SK-N-SH (cell line): Measurements from ENCODE around the gene HHLA2. TPM values are rescaled to one million over a fixed set of nuclear protein-coding genes. Genes with fewer than 3 reads are reported as not detected.

Experiments
- CTCF ChIA-PET: fragments of 300-600, 350-600 bp; formaldehyde crosslinking; extraction: SDS; loops from one replicate; lab custom pipeline; 2021; lab: Yijun Ruan, JAX
- POLR2A ChIA-PET: fragments of 350-600 bp; sonication (Branson Sonifier 250); formaldehyde crosslinking; extraction: SDS; loops from one replicate; lab custom pipeline; 2020; ENCODE audit warnings: antibody characterized with exemption, inconsistent platforms; lab: Yijun Ruan, JAX
- DNase-seq: peaks from one replicate; pipeline ENCODE4 v3.0.0; 2012
- H2AFZ ChIP-seq: fragments of 200-600 bp; sonication (generic); 2 replicates; pipeline ENCODE4 v1.8.1; 2016; ENCODE audit warnings: antibody characterized with exemption, mild to moderate bottlenecking, low read depth
- H3F3A ChIP-seq: fragments of 200-600 bp; sonication (generic); replicated peaks from 2 replicates; pipeline ENCODE3; 2016; ENCODE audit warnings: antibody characterized with exemption, mild to moderate bottlenecking; ENCODE audit not compliant: insufficient read depth
- H3K27ac ChIP-seq, 2 experiments: fragments of 200-500 bp in 1 of 2; fragments of 200-600 bp in 1 of 2; sonication (Bioruptor generic) in 1 of 2; sonication (generic), shearing (Covaris generic) in 1 of 2; 2 replicates each; pipeline versions ENCODE4 v1.5.1 to v1.6.1; 2014 to 2016; ENCODE audit warnings: low read depth in 2 of 2, inconsistent platforms in 1 of 2, low read length in 1 of 2, mild to moderate bottlenecking in 1 of 2, mixed read lengths in 1 of 2
- H3K27me3 ChIP-seq: fragments of 200-600 bp; sonication (generic), shearing (Covaris generic); 2 replicates; pipeline ENCODE4 v1.6.1; 2016; ENCODE audit warnings: mixed run types; ENCODE audit not compliant: insufficient read depth
- H3K36me3 ChIP-seq, 2 experiments: fragments of 200-500 bp in 1 of 2; fragments of 200-600 bp in 1 of 2; sonication (Bioruptor generic) in 1 of 2; sonication (generic) in 1 of 2; replicated peaks in 1 of 2; 2 replicates each; pipeline versions ENCODE3 to v1.5.1; 2014 to 2016; ENCODE audit warnings: low read length in 1 of 2, mild to moderate bottlenecking in 1 of 2; ENCODE audit not compliant: insufficient read depth in 2 of 2, control insufficient read depth in 1 of 2
- H3K4me1 ChIP-seq, 2 experiments: fragments of 200-500 bp in 1 of 2; fragments of 200-600 bp in 1 of 2; sonication (Bioruptor generic) in 1 of 2; sonication (generic), shearing (Covaris generic) in 1 of 2; 2 replicates each; pipeline versions ENCODE4 v1.5.1 to v1.6.1; 2014 to 2016; ENCODE audit warnings: low read depth in 1 of 2, low read length in 1 of 2, mixed run types in 1 of 2; ENCODE audit not compliant: insufficient read depth in 2 of 2, control insufficient read depth in 1 of 2
- H3K4me2 ChIP-seq: fragments of 200-600 bp; sonication (generic), shearing (Covaris generic); 2 replicates; pipeline ENCODE4 v1.6.1; 2017; ENCODE audit warnings: mixed run types
- H3K4me3 ChIP-seq, 2 experiments: fragments of 200-500 bp in 1 of 2; fragments of 200-600 bp in 1 of 2; sonication (Bioruptor generic) in 1 of 2; sonication (generic), shearing (Covaris generic) in 1 of 2; 2 replicates each; pipeline versions ENCODE4 v1.5.1 to v1.8.1; 2014 to 2016; ENCODE audit warnings: low read depth in 2 of 2, inconsistent platforms in 1 of 2, low read length in 1 of 2, mild to moderate bottlenecking in 1 of 2, mixed read lengths in 1 of 2, moderate library complexity in 1 of 2
- H3K79me2 ChIP-seq: fragments of 200-600 bp; sonication (generic); 2 replicates; pipeline ENCODE4 v1.8.1; 2017; ENCODE audit warnings: mild to moderate bottlenecking; ENCODE audit not compliant: insufficient read depth
- H3K9ac ChIP-seq: fragments of 200-600 bp; sonication (generic); 2 replicates; pipeline ENCODE4 v1.6.1; 2017; ENCODE audit warnings: mixed run types
- H3K9me2 ChIP-seq: fragments of 200-600 bp; sonication (generic); 2 replicates; pipeline ENCODE4 v1.6.1; 2017; ENCODE audit warnings: mixed run types
- H3K9me3 ChIP-seq: fragments of 200-600 bp; sonication (generic); 2 replicates; pipeline ENCODE4 v1.6.1; 2017; ENCODE audit warnings: mixed run types, mild to moderate bottlenecking, moderate library complexity
- H4K20me1 ChIP-seq: fragments of 200-600 bp; sonication (generic); 2 replicates; pipeline ENCODE4 v1.6.1; 2017; ENCODE audit warnings: mild to moderate bottlenecking, mixed run types; ENCODE audit not compliant: insufficient read depth
- EP300 ChIP-seq, 2 experiments: IDR thresholded peaks; 2 replicates each; pipeline versions ENCODE4 v1.4.0 to v1.6.1; 2012; ENCODE audit warnings: borderline replicate concordance in 1 of 2, low read depth in 1 of 2, low read length in 1 of 2
- GABPA ChIP-seq: IDR thresholded peaks from 2 replicates; pipeline ENCODE4 v1.4.0; 2012; ENCODE audit warnings: low read depth, mild to moderate bottlenecking
- IRF3 ChIP-seq: fragments of 150-350 bp; IDR thresholded peaks from 2 replicates; pipeline ENCODE4 v1.6.1; 2016; ENCODE audit warnings: mild to moderate bottlenecking, low read depth, low read length
- JUND ChIP-seq: IDR thresholded peaks from 2 replicates; pipeline ENCODE4 v1.4.0; 2012
- MEF2A ChIP-seq: IDR thresholded peaks from 2 replicates; pipeline ENCODE4 v1.4.0; 2012; ENCODE audit warnings: low read depth, borderline replicate concordance
- NFIC ChIP-seq: IDR thresholded peaks from 2 replicates; pipeline ENCODE4 v1.4.0; 2012; ENCODE audit warnings: borderline replicate concordance
- NRF1 ChIP-seq: IDR thresholded peaks from 2 replicates; pipeline ENCODE4 v1.6.1; 2012; ENCODE audit warnings: low read depth, mild to moderate bottlenecking, low read length
- POLR2AphosphoS5 ChIP-seq: IDR thresholded peaks from 2 replicates; pipeline ENCODE4 v1.6.1; 2012; ENCODE audit warnings: low read depth, low read length
- RAD21 ChIP-seq: IDR thresholded peaks from 2 replicates; pipeline ENCODE4 v1.6.1; 2012; ENCODE audit warnings: mild to moderate bottlenecking, low read length
- RXRA ChIP-seq: IDR thresholded peaks from 2 replicates; pipeline ENCODE4 v1.4.0; 2012; ENCODE audit warnings: low read depth, mild to moderate bottlenecking, borderline replicate concordance
- SIN3A ChIP-seq: IDR thresholded peaks from 2 replicates; pipeline ENCODE4 v1.6.1; 2012; ENCODE audit warnings: low read depth, mild to moderate bottlenecking, low read length, moderate library complexity, borderline replicate concordance
- SMC3 ChIP-seq: IDR thresholded peaks from 2 replicates; pipeline ENCODE4 v1.6.1; 2012; ENCODE audit warnings: low read depth, low read length, improper control_type of control experiment
- TAF1 ChIP-seq: IDR thresholded peaks from 2 replicates; pipeline ENCODE4 v1.6.1; 2012; ENCODE audit warnings: low read depth, mild to moderate bottlenecking, low read length, moderate library complexity, borderline replicate concordance
- TCF12 ChIP-seq: IDR thresholded peaks from 2 replicates; pipeline ENCODE4 v1.4.0; 2012
- TEAD4 ChIP-seq: IDR thresholded peaks from 2 replicates; pipeline ENCODE4 v1.4.0; 2012; ENCODE audit warnings: mild to moderate bottlenecking, borderline replicate concordance; ENCODE audit not compliant: insufficient read depth
- YY1 ChIP-seq: IDR thresholded peaks from 2 replicates; pipeline ENCODE4 v1.4.0; 2012; ENCODE audit warnings: low read depth, mild to moderate bottlenecking
- WGBS: methylation state at CpG from one replicate; pipeline ENCODE4 v1.1.6; 2017; ENCODE audit warnings: low lambda C conversion rate; 5-methylcytosine and 5-hydroxymethylcytosine counted together
- polyA plus RNA-seq, 3 experiments: library from polyadenylated mRNA; depleted of rRNA; stranded (reverse); fragments of >200 nt; gene quantifications; 2 replicates each; pipeline ENCODE4 v1.2.3, GENCODE V29; 2012
- TF ChIP-seq, protein P1 (sequence below): IDR thresholded peaks from 2 replicates; pipeline ENCODE4 v1.6.1; 2012; ENCODE audit warnings: mild to moderate bottlenecking, low read depth, low read length, moderate library complexity
- TF ChIP-seq, protein P2 (sequence below): fragments of 200-600 bp; sonication (generic); IDR thresholded peaks from 2 replicates; pipeline ENCODE4 v1.6.1; 2017; ENCODE audit warnings: antibody characterized with exemption, mild to moderate bottlenecking, moderate library complexity

Gene HHLA2
- polyA plus RNA-seq, 1 of the 3 experiments (the other 2 are of a cell fraction) = not detected

- no peak overlapping the region for H3K9ac ChIP-seq
- peaks cover 11% of the 10 kb centered on the region for H3F3A ChIP-seq
- no peaks in the 10 kb centered on the region for H3K9me2 ChIP-seq
- peak overlapping the region; percentile 34; the same call in 1 of the 2 replicates for H2AFZ ChIP-seq
- no peak for TF ChIP-seq JUND
- no peak for TF ChIP-seq MEF2A
- no peak for TF ChIP-seq IRF3
- no peak for TF ChIP-seq RAD21
- TF ChIP-seq POLR2AphosphoS5 = no peak
- no peak for TF ChIP-seq TEAD4
- TF ChIP-seq TCF12 = no peak
- no peak for TF ChIP-seq GABPA
- TF ChIP-seq SMC3 = no peak
- no peak for TF ChIP-seq TAF1
- TF ChIP-seq, protein P1, sequence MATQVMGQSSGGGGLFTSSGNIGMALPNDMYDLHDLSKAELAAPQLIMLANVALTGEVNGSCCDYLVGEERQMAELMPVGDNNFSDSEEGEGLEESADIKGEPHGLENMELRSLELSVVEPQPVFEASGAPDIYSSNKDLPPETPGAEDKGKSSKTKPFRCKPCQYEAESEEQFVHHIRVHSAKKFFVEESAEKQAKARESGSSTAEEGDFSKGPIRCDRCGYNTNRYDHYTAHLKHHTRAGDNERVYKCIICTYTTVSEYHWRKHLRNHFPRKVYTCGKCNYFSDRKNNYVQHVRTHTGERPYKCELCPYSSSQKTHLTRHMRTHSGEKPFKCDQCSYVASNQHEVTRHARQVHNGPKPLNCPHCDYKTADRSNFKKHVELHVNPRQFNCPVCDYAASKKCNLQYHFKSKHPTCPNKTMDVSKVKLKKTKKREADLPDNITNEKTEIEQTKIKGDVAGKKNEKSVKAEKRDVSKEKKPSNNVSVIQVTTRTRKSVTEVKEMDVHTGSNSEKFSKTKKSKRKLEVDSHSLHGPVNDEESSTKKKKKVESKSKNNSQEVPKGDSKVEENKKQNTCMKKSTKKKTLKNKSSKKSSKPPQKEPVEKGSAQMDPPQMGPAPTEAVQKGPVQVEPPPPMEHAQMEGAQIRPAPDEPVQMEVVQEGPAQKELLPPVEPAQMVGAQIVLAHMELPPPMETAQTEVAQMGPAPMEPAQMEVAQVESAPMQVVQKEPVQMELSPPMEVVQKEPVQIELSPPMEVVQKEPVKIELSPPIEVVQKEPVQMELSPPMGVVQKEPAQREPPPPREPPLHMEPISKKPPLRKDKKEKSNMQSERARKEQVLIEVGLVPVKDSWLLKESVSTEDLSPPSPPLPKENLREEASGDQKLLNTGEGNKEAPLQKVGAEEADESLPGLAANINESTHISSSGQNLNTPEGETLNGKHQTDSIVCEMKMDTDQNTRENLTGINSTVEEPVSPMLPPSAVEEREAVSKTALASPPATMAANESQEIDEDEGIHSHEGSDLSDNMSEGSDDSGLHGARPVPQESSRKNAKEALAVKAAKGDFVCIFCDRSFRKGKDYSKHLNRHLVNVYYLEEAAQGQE = no peak
- no peak for TF ChIP-seq SIN3A
- TF ChIP-seq, protein P2, sequence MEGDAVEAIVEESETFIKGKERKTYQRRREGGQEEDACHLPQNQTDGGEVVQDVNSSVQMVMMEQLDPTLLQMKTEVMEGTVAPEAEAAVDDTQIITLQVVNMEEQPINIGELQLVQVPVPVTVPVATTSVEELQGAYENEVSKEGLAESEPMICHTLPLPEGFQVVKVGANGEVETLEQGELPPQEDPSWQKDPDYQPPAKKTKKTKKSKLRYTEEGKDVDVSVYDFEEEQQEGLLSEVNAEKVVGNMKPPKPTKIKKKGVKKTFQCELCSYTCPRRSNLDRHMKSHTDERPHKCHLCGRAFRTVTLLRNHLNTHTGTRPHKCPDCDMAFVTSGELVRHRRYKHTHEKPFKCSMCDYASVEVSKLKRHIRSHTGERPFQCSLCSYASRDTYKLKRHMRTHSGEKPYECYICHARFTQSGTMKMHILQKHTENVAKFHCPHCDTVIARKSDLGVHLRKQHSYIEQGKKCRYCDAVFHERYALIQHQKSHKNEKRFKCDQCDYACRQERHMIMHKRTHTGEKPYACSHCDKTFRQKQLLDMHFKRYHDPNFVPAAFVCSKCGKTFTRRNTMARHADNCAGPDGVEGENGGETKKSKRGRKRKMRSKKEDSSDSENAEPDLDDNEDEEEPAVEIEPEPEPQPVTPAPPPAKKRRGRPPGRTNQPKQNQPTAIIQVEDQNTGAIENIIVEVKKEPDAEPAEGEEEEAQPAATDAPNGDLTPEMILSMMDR = no peak
- TF ChIP-seq NFIC = no peak
- no peak for TF ChIP-seq NRF1
- TF ChIP-seq YY1 = no peak
- no peak for TF ChIP-seq RXRA
- no peak for TF ChIP-seq EP300 (IDR thresholded peaks at IDR 0.05; ENCODE audit: borderline replicate concordance in 1 of 2, low read depth in 1 of 2, low read length in 1 of 2)
- no peaks in the 10 kb centered on the region for H3K36me3 ChIP-seq
- no peaks in the 10 kb centered on the region for H4K20me1 ChIP-seq
- no peak overlapping the region; a peak in 1 of 4 replicates for H3K27ac ChIP-seq
- CTCF ChIA-PET = interaction anchor here (0.6 to 1.4 kb wide), 2 partner anchors 10 to 503 kb away, joined by 3 to 4 read pairs; no protein-coding TSS in a partner anchor
- no peaks in the 10 kb centered on the region for H3K9me3 ChIP-seq
- no peaks in the 10 kb centered on the region for H3K79me2 ChIP-seq
- WGBS = 51% methylated on average over 3 of the region's 3 CpGs
- no peak overlapping the region for H3K4me2 ChIP-seq
- no peak overlapping the region for H3K4me3 ChIP-seq
- DNase-seq = peak; percentile 38
- H3K4me1 ChIP-seq = peaks cover 3 to 22% of the 10 kb centered on the region in 2 experiments; a peak in 3 of 4 replicates
- no peaks in the 10 kb centered on the region for H3K27me3 ChIP-seq
- POLR2A ChIA-PET = no interaction called here
Measured at GRCh38 chr3:108415661-108416060, 119.3 kb downstream of the HHLA2 start.
